Stimulated activated CD4-positive, alpha-beta T cell treated with anti-CD3 and anti-CD28 coated beads, Interleukin-4, amount 100 ng/mL, for 48 hours (primary cell): Measurements from ENCODE around the gene TPST1.
"Not testable (repeated sequence)": the region's sequence is repeated elsewhere in the genome, so short reads cannot be mapped to it uniquely, and the experiment has no call there.

Experiments used
- DNase-seq, 2 donors: peaks; one replicate each; pipeline ENCODE4 v3.0.0-alpha.2; 2020; ENCODE audit warnings: low read depth in 2 of 2

TPST1 gene

DNA sequence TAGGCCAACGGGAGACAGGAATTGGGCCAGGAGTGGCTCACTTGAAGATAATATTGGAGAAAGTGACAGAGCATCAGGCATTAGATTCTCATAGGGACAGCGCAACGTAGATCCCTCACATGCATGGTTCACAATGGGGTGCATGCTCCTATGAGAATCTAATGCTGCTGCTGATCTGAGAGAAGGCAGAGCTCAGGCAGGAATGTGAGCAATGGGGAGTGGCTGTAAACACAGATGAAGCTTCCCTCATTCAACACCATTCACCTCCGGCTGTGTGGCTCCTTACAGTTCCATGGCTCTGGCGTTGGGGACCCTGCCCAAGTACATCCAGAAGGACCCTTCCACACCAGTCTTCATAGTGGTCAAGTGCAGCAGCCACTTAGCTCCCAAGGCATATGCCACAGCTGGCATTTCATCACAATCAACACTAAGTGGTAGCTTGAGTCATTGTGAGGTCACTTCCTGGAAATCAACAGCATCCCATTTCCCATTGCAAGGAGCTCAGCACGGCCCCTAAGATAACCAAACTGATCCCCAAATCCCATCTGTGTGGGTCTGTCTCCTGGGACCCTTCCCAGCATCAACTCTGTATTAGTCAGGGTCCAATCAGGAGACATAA lies 174.5 kb downstream of the TPST1 start:
- DNase-seq: no peak

DNA sequence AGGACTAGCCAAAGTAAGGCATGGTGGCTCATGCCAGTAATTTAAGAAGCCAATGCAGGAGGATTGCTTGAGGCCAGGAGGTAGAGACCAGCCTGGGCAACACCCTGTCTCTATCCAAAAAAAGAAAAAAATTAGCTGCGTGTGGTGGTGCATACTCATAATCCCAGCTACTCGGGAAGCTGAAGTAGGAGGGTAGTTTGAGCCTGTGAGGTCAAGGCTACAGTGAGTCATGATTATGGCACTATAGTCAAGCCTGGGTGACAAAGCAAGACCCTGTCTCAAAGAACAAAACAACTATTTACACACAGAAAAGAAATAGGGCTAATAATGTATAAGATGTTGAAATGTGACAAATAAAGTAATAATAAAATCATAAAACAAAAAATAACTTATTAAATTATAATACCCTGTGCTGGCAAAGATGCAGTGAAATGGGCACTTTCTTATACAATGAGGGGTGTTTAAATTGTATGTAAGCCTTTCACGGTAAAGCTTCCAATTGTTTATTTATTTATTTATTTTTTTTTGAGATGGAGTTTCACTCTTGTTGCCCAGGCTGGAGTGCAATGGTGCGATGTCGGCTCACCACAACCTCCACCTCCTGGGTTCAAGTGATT lies 175.2 kb downstream of the TPST1 start:
- no peak for DNase-seq

DNA sequence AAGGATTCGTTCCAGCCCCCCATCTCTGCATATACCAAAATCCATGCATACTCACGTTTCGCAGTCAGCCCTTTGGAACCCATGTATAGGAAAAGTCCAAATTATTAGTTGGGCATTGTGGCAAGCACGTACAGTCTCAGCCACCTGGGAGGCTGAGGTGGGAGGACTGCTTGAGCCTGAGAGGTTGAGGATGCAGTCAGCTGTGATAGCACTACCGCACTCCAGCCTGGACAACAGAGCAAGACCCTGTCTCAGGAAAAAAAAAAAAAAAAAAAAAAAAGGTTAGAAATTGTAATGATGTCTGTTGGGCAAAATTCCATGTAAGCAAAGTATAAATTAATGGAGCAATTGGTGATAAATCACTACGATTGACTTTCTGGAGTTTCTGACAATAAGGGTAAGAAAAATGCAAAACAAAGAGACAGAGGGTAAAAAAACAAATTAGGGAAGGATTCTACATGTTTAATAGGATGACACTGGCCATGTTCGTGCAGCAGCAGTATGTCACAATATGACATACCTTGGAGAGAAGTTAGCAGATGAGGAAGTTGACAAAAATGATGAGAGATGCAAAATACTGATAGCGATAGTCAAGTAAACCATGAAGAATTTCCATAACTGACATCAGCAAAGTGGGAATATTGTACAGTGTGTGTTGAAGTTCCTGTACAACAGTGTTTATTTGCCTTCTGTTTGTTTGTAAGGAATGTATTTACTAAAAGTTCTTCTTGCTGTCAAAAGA lies 177.2 kb downstream of the TPST1 start:
- DNase-seq: not testable (repeated sequence)

DNA sequence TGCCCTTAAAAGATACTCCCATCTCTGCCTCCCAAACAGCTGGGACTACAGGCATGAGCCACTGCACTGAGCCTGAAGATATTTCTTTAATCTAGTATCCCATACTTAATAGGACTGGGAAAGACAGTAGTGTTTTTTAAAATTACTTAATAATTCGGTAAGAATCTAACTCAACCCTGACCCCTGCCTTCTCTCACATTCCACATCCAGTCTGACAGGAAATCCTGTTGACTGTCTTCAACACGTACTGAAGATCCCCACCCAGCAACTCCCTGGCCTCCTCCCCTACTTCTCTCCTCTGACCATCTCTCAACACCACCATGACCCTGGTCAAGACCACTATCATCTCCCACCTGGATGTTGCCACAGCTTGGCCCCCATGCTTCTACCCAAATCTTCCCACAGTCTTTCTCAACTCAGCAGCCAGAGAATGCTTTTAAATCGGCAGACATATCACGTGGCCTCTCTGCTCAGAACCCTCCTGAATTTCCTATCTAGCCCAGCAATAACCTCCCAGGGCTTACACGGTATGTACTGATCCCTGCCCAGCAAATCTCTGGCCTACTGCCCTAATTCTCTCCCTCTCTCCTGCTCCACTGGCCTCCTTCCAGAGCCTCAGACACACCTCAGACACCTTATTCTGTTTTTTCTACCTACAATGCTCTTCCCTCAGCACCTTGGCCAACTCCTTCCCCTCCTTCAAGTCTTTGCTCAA lies 180.2 kb downstream of the TPST1 start:
- DNase-seq: not testable (repeated sequence)

DNA sequence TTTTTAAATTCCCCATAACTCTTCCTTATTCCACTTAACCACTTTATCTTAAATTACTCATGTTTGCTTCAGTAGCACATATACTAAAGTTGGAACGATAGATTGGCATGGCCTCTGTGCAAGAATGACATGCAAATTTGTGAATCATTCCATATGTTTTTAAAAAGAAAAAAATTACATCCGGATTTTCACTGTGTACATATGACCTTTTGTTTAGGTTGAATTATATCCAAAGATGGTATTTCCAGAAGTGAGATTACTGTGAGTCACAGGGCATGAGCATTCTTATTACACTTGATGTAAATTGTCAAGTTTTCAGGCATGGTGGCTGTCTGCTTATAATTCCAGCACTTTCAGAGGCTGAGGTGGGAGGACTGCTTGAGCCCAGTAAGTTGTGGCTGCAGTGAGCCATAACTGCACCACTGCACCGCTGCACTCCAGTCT lies 190.0 kb downstream of the TPST1 start:
- DNase-seq: not testable (repeated sequence)

DNA sequence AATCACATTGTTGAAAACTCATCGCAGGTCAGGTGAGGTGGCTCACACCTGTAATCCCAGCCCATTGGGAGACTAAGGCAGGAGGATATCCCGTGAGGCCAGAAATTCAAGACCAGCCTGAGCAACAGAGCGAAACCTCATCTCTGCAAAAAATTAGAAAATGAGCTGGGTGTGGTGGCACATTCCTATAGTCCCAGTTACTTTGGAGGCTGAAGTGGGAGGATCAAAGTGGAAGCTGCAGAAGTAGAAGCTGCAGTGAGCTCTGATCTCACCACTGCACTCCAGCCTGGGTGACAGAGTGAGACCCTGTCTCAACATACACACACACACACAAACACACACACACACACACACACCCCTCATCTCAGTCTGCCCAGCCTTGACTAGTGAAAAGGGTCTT lies 190.9 kb downstream of the TPST1 start:
- not testable (repeated sequence) for DNase-seq

DNA sequence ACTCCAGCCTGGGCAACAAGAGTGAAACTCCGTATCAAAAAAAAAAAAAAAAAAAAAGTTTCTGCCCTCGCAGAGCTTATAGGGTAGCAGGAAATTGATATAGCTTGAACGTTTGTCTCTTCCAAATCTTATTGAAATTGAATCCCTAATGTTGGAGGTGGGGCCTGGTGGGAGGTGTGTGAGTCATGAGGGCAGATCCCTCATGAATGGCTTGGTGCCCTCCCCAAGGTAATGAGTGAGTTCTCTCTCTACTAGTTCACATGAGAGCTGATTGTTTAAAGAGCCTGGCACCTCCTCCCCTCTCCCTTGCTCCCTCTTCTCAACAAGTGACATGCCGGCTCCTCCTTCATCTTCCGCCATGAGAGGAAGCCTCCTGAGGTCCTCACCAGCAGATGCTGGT lies 193.7 kb downstream of the TPST1 start:
- DNase-seq: not testable (repeated sequence)

DNA sequence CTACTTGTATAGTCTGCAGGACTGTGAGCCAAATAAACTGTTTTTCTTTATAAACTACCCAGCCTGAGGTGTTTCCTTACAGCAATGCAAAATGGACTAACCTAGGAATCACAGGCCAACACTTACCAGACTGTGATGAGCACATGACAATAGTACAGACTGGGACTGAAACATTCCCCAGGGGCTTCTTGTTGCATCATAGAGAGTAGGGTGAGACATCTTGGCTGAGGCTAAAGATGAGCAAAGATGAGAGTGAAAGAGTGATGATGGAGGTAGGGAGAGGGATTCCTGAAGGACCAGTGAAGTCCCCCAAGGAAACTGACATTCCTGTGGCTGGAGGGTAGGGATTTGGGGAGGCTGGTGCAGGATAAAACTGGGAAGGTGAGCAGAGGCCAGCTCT lies 194.4 kb downstream of the TPST1 start:
- no peak for DNase-seq

DNA sequence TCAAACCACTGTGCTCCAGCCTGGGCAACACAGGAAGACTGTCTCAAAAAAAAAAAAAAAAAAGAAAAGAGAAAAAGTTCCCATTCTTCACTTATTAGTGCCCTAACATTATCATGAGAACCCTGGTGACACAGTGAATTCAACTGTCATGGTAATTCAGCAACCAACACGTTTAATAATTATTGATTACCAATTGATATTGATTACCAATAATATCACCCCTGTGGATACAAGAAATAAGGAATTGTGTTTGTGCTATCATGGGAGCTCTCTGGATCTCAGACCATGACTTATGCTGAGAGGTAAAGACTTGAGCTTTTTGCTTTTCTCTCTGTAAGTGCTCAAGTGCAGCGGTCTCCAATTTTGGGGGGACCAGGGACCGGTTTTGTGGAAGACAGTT lies 195.3 kb downstream of the TPST1 start:
- DNase-seq: no peak

DNA sequence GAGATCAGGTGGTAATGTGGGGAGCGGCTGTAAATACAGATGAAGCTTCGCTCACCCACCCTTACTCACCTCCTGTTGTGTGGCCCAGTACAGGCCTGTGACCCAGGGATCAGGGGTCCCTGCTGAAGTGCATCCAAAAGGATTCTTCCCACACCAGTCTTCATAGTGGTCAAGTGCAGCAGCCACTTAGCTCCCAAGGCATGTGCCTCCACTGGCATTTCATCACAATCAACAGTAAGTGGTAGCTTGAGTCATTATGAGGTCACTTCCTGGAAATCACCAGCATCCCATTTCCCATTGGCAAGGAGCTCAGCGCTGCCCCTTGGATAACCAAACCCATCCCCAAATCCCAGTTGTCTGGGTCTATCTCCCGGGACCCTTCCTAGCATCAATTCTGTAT lies 196.0 kb downstream of the TPST1 start:
- DNase-seq: not testable (repeated sequence)

DNA sequence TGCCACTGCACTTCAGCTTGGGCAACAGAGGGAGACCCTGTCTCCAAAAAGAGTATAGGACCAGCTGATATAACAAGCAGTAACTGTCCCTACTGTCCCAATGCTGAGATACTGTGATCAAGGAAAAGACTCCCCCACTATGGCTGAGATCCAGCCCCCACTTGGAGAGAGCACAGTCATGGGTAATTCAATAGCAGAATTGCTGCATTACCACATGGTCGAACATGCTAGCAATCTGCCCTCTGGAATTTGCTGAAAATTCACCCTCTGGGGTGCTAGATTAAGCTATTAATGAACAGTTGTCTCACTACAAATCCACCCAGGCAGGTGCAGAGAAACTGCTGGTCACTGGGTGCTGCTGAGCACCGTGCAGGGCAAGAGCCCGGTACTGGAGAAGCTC lies 196.8 kb downstream of the TPST1 start:
- DNase-seq: not testable (repeated sequence)

DNA sequence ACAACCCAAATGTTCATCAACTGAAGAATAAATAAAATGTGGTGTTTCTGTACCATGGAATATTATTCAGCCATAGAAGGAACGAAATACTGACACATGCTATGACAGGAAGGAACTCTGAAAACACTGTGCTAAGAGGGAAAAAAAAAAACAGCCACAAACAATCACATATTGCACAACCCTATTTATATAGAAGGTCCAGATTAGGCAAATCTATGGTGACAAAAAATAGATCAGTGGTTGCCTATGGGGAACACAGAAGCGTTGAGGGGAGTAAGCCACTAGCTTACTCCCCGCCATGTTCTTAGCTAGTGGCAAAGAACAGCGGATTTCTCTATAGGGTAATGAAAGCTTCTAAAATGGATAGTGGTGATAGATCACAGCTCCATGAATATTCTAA lies 198.4 kb downstream of the TPST1 start:
- DNase-seq: no peak

DNA sequence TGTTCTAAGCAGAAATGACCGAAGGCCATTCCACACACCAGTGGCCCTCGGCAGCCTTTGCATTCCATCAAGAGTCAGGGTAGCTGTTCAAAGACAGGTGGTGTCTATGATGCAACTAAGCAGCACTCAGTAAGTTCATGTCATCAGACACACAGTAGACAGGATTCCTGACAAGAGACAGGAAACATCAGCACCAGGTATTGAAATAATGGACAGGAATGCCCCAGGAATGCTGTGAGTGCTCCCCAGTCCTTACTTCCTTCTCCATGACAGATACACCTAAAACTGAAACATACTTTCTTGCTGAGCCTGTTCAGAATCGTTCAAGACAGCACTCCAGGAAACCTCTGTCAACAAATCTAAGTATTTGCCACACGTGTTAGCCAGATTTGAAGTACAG lies 204.4 kb downstream of the TPST1 start:
- no peak for DNase-seq
